ENCODE data around the gene TBC1D4.
A peak's percentile ranks its signal among the peaks of the same experiment; 100 is the strongest.
"Not testable (repeated sequence)": the region's sequence is repeated elsewhere in the genome, so short reads cannot be mapped to it uniquely, and the experiment has no call there.

The TBC1D4 gene

DNA sequence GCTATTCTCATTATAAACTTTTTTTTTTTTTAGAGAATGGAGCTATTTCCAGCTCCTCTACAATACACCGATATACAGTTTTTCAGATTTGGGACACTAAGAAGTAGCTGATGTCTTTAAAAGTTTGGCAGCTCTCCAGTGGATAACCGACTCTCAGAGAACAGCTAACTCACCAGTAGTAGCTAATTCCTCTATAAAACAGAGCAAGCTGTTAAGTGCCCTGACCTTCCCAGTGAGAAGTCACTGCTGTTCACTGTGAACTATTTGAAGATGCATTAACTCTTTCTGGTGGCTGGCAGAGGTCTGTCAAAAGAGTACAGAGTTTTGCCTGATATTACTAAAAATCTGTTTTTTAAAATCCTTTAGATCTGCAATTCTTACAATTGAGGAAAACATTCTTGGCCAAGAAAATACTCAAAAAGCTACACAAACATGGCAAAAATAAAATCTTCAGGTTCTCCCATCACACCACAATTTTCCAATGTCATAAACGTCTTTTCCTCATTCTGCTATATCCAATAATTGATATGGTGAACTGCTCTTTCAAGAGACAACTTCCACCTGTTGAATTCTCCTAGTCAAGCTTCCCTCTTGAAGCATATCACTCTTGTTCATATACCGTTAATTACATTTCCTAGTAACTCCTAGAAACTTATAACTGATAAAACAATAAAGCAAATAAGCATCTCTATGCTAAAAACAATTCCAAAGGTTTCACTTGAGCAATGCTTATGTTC lies 44.2 kb downstream of the TBC1D4 start:
- DNase-seq (ENCODE audit: low read depth, low spot score) = peak; percentile 73
- in situ Hi-C loops (cut with HindIII; ENCODE audit: low sequenced_read_pairs) = no loop called here
- H3K4me3 ChIP-seq (ENCODE audit: low read depth, low read length) = no peak overlapping the region
- TF ChIP-seq, protein P1, sequence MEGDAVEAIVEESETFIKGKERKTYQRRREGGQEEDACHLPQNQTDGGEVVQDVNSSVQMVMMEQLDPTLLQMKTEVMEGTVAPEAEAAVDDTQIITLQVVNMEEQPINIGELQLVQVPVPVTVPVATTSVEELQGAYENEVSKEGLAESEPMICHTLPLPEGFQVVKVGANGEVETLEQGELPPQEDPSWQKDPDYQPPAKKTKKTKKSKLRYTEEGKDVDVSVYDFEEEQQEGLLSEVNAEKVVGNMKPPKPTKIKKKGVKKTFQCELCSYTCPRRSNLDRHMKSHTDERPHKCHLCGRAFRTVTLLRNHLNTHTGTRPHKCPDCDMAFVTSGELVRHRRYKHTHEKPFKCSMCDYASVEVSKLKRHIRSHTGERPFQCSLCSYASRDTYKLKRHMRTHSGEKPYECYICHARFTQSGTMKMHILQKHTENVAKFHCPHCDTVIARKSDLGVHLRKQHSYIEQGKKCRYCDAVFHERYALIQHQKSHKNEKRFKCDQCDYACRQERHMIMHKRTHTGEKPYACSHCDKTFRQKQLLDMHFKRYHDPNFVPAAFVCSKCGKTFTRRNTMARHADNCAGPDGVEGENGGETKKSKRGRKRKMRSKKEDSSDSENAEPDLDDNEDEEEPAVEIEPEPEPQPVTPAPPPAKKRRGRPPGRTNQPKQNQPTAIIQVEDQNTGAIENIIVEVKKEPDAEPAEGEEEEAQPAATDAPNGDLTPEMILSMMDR (IDR thresholded peaks at IDR 0.05; ENCODE audit: low read depth, low read length) = no peak

DNA sequence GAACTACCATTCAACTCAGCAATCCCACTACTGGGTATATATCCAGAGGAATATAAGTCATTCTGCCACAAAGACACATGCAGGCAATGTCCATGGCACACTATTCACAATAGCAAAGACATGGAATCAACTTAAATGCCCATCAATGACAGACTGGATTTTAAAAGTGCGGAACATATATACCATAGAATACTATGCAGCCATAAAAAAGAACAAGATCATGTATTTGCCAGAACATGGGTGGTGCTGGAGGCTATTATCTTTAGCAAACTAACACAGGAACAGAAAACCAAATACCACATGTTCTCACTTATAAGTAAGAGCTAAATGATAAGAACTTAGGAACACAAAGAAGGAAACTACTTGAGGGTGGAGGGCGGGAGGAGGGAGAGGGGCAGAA lies 47.8 kb downstream of the TBC1D4 start:
- DNase-seq (ENCODE audit: low read depth, low spot score); H3K4me3 ChIP-seq (ENCODE audit: low read depth, low read length); in situ Hi-C loops (cut with HindIII; ENCODE audit: low sequenced_read_pairs): not testable (repeated sequence)

DNA sequence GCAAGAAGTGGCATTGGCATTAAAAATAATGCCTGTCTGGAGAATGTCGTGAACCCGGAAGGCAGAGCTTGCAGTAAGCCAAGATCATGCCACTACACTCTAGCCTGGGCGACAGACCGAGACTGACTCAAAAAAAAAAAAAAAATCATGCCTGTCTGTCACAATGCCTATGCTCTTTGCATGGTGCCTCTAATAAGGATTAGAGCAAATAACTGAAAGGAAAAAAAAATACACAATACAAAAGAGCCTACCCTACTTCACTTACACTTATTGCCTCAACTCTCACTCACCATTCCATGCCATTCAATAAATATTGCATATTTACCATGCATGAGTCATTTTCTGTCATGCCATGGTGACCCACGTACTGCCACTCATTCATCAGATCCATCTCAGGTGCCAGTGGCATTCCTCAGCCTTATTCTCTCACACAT lies 49.1 kb downstream of the TBC1D4 start:
- no peak overlapping the region for H3K4me3 ChIP-seq (ENCODE audit: low read depth, low read length)
- in situ Hi-C loops (cut with HindIII; ENCODE audit: low sequenced_read_pairs) = no loop called here
- DNase-seq (ENCODE audit: low read depth, low spot score) = no peak
- TF ChIP-seq, protein P1 (IDR thresholded peaks at IDR 0.05; ENCODE audit: low read depth, low read length) = no peak

DNA sequence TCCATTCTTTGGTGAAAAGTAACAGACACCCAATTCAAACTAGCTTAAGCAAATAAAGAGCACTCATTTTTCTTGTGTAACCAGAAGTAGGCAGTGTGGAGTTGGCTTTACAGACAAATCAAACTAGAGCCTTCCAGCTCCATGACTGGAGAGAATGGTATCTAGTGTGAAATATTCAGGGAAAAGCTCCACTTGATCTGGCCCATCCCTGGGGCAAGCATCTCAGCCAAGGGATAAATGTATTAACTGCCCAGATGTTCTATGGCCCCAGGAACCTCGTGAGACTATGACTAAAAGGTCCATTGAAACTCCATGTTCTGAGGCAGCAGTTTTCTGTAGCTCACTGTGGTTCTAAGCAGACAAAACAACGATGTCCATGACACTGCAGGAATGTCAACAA lies 49.9 kb downstream of the TBC1D4 start:
- TF ChIP-seq, protein P1 (IDR thresholded peaks at IDR 0.05; ENCODE audit: low read depth, low read length) = peak; percentile 11
- no peak for DNase-seq (ENCODE audit: low read depth, low spot score)
- in situ Hi-C loops (cut with HindIII; ENCODE audit: low sequenced_read_pairs) = no loop called here
- no peak overlapping the region for H3K4me3 ChIP-seq (ENCODE audit: low read depth, low read length)

DNA sequence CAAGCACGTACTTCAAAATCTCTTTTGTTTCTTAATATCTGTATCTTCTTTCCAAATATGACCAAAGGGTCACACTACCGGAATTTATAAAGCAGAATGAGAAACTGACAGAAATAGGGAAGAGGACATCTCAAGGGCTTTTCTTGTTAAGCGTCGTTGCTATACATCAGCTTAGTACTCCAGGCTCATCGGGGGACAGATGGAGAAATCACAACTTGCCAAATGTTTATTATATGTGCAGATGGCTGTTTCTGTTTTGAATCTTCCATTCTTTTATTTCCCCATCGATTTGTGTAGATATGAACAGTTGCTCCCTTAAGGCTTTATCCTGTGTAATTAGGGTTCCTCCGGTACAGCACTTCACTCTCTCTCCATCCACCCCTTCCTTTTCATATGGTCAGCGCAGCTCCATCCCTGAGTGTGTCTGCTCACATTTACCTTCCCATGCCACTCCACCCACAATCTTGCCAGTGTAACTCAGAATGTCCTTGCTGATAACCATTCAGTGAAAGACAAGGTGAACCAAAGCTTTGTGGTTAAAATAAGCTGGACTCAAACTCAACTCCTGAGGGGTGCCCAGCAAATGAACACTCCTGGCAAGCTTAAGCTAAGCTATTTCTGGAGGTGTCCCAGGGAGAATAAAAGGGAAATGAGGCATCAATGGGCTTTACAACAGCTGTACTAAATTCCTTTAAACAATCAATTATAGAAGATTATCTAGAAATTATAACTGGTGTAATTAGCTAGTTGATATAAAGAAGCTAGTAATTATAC lies 51.3 kb downstream of the TBC1D4 start:
- TF ChIP-seq, protein P1 (IDR thresholded peaks at IDR 0.05; ENCODE audit: low read depth, low read length) = no peak
- DNase-seq (ENCODE audit: low read depth, low spot score) = no peak
- in situ Hi-C loops (cut with HindIII; ENCODE audit: low sequenced_read_pairs) = no loop called here
- H3K4me3 ChIP-seq (ENCODE audit: low read depth, low read length) = no peak overlapping the region

DNA sequence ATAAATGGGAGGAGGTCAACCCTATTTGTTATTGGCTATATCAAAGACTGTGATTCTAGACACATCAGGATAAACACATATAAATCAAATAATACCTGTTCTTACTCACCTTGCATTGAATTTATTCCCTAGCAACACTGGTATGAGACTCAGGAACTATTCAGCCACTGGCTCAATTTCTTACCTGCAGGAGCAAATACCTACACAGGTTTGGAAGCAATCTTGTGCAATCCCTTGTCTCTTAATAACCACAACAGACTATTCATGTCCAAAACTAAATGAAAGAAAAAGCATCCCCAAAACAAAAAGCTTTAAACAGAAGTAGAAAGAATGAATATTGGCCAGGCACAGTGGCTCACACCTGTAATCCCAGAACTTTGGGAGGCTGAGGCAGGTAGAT lies 55.5 kb downstream of the TBC1D4 start:
- DNase-seq (ENCODE audit: low read depth, low spot score) = no peak
- in situ Hi-C loops (cut with HindIII; ENCODE audit: low sequenced_read_pairs) = no loop called here

More for the DNA sequence above, 55.5 kb downstream of the TBC1D4 start:
- TF ChIP-seq, protein P1 (IDR thresholded peaks at IDR 0.05; ENCODE audit: low read depth, low read length) = no peak
- H3K4me3 ChIP-seq (ENCODE audit: low read depth, low read length) = no peak overlapping the region

All from astrocyte of the spinal cord (primary cell).